Stimulated activated CD8-positive, alpha-beta memory T cell treated with anti-CD3 and anti-CD28 coated beads, Interleukin-2, amount 100 ng/mL, for 1 hour (primary cell): Measurements from ENCODE around the gene CRTC2.
"Not testable (repeated sequence)": the region's sequence is repeated elsewhere in the genome, so short reads cannot be mapped to it uniquely, and the experiment has no call there.

Source experiments
- DNase-seq, 2 donors: peaks; one replicate each; pipeline ENCODE4 v3.0.0-alpha.2; 2020; ENCODE audit warnings: low read depth in 2 of 2

CRTC2 gene, protein sequence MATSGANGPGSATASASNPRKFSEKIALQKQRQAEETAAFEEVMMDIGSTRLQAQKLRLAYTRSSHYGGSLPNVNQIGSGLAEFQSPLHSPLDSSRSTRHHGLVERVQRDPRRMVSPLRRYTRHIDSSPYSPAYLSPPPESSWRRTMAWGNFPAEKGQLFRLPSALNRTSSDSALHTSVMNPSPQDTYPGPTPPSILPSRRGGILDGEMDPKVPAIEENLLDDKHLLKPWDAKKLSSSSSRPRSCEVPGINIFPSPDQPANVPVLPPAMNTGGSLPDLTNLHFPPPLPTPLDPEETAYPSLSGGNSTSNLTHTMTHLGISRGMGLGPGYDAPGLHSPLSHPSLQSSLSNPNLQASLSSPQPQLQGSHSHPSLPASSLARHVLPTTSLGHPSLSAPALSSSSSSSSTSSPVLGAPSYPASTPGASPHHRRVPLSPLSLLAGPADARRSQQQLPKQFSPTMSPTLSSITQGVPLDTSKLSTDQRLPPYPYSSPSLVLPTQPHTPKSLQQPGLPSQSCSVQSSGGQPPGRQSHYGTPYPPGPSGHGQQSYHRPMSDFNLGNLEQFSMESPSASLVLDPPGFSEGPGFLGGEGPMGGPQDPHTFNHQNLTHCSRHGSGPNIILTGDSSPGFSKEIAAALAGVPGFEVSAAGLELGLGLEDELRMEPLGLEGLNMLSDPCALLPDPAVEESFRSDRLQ

DNA sequence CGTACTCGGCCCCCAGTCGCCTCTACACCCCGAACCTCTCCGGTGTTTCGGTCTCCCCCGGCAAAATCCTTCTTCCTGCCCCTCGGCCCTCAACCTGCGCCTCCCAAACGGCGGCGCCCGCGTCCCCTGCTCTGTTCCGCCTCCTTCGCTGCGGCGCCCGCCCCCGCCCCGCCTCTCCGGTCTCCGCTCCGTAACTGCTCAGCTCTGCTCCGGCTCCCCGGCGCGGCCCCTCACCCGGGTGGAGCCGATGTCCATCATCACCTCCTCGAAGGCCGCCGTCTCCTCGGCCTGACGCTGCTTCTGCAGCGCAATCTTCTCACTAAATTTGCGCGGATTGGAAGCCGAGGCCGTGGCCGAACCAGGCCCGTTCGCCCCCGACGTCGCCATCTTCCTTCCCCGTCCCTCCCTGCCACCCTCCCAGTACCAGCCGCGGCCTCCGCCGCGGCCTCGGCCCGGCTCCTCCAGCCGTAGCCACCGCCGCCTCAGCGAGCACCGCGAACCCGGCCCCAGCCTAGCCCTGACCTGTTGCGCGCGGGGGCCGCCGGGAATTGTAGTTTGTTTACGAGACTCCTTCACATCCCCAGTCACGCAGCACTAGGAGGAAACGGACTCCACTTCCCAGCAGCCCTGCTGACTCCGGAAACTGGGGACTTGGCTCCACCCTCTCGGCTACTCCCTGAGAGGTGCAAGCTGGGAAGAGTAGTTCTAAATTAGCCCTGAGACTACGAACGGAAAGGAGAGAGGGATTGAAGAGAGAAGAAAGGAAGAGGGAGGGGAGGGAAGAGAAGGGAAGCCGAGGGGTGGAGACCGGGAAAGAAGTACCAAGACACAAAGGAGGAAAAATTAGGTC, at the start of gene CRTC2:
Gene CRTC2, minus strand, starts transcription at position 502 of the 850 bp plus-strand sequence. Its CDS starts 115 bp downstream, at position 387.
- DNase-seq = peak; percentile 90 to 93

DNA sequence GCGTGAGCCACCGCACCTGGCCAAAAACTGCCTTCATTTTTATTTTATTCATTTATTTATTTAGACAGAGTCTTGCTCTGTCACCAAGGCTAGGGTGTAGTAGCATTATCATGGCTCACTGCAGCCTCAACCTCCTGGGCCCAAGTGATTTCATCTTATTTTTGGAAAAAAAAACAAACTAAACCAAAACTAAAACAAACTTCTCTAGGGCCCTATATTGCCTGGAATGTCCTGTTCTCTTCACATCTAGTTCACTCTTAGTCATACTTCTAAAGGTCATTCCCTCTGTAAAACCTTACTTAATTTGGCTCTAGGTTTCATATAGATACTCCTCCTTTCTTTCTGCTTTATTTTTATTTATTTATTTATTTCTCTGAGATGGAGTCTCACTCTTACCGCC, 47.7 kb upstream of the CRTC2 start:
- DNase-seq = no peak

DNA sequence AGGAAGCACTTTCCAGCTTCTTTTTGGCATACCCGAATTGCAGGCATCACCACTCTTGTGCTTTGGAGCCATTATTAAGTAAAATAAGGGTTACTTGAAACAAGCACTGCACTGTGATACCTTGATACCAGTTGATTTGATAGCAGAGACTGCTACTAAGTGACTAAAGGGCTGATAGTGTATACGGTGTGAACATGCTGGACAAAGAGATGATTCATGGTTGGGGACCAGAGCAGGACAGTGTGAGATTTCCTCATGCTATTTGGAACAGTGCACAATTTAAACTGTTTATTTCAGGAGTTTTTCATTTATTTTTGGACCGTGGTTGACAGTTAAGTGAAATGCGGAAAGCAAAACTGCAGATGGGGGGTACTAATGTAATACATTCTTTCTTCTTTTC, 42.0 kb upstream of the CRTC2 start:
- DNase-seq = no peak

DNA sequence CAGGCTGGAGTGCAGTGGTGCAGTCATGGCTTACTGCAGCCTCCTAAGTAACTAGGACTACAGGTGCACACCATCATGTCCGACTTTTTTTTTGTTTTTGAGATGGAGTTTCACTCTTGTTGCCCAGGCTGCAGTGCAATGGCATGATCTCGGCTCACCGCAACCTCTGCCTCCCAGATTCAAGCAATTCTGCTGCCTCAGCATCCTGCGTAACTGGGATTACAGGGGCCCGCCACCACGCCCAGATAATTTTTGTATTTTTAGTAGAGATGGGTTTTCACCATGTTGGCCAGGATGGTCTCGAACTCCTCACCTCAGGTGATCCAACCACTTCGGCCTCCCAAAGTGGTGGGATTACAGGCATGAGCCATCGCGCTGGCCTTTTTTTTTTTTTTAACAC, 38.5 kb upstream of the CRTC2 start:
- not testable (repeated sequence) for DNase-seq

DNA sequence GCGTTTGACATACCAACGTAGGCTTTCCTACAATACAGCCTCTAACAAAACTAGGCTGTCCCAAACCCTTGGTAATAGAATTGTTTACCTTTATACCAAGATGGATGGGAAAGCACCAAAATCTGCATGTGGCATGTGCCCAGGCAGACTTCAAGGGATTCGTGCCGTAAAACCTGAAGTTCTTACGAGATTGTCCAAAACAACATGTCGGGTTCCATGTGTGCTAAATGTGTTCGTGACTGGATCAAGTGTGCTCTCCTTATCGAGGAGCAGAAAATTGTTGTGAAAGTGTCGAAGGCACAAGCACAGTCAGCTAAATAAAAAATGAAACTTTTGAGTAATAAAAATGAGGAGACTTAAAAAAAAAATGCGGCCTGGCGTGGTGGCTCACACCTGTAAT, 37.2 kb upstream of the CRTC2 start:
- no peak for DNase-seq

DNA sequence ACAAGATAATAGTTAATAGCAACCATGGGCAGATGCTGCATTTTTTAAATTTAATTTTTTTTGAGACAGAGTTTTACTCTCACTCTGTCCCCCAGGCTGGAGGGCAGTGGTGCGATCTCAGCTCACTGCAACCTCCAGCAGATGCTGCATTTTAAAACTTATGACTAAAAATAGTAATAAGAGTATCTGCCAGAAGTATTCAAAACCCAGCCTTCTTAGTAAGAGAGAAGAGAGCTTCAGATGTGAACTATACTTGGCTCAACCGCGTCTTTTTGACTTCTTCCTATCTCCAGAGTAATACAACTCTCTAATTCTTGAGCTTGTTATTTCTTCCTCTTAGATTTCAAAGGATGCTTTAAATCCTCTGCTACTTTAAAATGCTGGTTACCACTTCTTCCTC, 36.8 kb upstream of the CRTC2 start:
- DNase-seq = no peak

DNA sequence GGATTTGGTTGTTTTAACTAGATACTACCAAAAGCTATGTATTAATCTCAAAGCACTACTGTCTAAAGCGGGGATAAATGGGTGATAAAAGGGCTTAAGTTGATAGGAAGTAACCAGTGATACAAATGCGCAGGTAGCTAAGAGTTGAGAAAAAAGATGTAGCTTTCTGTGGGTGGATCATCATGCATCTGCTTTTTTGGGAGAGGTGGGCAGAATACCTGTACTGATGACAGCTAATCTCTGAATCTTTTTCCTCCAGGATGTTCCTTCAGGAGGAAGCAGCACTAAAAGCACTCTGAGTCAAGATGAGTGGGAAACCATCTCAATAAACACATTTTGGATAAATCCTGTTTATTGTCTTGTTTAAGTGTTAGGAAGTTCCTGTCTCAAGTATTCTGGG, 33.4 kb upstream of the CRTC2 start:
- DNase-seq = no peak

DNA sequence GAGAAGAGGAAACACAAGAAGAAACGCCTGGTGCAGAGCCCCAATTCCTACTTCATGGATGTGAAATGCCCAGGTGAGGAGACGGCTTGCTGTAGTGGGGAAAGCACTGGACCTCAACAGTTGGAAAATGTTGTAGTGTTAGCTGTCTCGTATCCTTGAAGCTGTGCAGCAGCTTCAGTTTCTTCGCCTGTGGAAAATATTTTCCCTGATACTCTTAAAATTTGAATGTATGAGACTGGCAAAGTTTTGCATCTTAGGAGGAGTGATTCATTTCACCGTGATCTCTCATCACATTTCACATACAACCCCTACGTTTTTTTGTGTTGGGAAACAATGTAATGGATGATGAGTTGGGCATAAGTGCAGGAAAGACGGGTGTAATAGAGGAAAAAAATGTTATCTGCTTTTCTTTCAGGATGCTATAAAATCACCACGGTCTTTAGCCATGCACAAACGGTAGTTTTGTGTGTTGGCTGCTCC, 32.8 kb upstream of the CRTC2 start:
- DNase-seq = no peak

DNA sequence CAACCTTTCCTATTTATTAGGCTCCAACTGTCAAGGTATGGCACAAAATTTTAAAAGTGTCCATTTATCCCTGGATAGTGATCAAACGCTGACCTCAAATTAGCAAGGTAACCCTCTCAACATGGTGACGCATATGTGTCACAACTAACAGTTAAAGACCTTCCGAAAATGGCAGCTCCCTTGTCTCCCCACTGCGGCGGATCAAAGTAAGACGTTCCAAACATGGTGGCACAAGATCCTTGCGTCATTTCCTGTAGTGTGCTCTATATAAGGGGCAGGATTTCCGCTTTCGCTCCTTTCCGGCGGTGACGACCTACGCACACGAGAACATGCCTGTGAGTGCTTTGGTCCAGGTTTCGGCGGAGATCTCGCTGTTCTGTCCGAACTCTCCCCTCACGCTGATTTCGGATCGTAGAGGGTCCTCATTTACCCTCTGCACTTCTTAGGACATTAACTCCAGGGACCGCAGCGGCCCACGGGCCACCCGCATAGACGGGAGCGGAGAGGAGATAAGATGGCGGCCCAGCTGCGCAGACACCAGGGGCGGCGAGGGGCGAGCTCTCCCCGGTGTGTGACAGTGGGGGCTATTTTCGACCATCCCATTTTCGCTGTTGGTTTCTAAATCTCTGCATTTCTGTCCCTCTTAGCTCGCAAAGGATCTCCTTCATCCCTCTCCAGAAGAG, 32.2 kb upstream of the CRTC2 start, which contains the start of gene RPS27:
Gene RPS27, plus strand, starts transcription at position 295 of the 683 bp plus-strand sequence. Its CDS starts 35 bp downstream, at position 330.
- DNase-seq = peak; percentile 64 to 74

DNA sequence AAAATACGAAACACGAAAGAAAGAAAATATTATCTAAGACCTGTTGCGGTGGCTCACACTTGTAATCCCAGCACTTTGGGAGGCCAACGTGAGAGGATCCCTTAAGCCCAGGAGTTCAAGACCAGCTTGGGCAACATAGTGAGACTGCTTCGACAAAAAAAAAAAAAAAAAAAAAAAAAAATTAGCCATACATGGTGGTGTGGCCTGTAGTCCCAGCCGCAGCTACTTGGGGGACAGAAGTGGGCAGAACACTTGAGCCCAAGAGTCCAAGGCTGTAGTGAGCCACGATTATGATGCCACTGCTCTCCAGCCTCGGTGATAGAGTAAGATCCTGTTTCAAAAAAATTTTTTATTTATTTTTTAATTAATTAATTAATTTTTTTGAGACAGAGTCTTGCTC, 29.2 kb upstream of the CRTC2 start:
- DNase-seq = no peak

DNA sequence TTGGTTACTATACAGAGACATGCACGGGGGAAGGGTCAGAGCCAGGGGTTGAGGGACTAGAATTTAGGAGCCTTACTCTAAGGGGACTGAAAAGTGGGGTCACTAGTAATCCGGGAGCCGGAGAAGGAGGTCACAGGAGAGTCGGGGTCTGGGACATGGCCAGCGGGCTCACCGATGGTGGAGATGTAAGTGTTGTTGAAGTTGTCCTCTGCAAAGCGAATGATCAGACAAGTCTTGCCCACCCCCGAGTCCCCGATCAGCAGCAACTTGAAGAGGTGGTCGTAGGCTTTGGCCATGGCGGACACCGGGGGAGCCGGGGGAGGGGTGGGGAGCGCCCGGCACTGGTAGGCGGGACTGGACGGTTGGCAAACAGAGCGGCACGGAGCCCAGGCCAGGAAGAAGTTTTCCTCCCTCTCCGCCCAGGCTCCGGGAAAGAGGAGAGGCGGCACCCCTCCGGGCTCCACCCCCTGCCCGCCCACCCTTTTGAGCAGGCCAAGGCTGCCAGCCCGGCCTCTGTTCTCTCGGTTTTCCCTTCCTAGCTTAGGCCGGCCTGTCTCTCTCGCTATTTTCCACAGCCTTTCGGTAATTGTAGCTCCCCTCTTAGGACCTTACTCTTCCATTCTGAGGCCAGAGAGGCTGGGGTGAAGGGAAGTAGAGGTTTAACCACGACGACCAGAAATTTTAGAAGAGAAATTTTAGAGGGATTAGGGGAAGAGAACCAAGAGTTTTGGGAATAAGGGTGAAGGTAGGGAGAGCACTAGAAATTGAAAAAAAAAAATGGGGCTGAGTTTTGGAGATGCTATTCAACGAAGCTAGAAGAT, 27.7 kb upstream of the CRTC2 start, which contains the start of gene RAB13:
Gene RAB13, minus strand, starts transcription at position 399 of the 821 bp plus-strand sequence. Its CDS starts 103 bp downstream, at position 296.
- DNase-seq = no peak

DNA sequence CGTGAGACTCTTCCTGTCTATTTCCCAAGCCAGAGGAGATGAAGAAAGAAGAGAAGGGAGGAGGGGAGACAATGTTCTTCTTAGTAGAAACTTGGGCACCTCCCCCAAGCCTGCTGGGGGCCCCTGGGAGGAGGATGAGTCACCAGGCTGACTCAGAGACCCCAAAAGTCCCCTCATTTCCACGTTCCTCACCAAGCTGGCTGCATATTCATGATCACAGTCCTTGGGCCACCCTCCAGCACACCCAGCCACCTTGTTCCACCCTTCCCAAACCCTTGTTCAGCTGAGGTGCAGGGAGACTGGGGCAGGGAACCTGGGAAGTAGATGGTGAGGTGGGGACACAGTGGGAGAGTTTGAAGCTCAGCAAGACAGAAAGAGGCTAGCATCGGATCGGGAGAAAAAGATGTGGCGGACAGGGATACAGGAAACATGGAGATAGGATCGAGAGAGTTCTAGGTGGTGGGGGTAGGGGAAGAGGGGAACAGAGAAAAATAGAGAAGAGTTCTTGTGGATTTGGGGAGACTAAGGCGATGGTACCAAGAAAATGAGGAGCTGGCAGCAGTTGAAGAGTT, 27.0 kb upstream of the CRTC2 start:
- no peak for DNase-seq

DNA sequence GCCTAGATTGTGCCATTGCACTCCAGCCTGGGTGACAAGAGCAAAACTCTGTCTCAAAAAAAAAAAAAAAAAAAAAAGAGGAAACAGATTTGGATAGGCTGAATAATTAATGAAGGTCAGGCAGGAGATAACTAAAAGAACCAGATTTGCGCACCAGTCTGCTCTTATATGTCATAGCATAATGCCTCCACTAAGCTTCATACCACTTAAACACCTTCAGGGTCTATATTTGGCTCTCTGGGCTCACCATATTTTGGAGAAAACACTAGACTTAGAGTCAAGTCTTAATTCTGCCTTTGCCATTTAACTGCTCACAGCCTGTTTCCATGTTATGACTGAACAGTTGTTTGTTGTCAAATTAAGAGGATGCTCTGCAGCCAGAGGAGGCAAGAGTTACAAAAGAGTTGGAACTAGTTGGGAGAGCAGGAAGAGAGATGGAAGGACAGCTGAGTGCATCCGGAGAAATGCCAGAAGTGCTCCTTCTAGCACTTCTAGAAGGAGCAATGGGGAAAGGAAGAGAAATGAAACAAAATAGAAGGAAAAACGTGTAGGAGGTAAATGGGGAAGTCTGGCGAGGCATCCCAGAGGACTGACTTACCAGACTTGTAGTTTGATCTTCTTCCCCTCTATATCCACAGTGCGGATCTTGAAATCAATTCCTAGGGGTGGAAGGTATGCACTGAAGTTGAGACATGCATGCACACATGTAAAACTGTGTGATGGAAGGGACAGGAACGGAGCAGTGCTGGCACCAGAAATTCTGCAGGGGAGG, 25.9 kb upstream of the CRTC2 start:
- no peak for DNase-seq

DNA sequence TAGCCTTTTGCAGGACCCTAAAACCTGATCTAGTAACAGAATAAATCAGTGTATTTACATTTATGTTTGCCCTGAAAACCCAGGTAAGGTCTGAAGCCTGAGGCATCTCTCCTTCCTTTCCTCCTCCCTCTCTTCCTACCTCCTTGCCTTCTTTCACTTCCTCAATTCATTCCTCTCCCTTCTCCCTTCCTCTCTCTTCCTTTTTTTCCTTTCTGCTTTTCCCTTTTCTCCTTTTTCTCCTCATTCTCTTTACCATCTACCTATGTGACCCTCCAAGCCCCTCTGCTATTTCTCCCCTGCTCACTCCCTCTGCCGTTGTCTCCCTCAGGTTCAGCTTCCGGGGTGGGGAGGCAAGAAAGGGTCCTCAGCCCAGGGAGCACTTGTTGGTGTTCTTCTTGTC, 23.3 kb upstream of the CRTC2 start:
- not testable (repeated sequence) for DNase-seq

DNA sequence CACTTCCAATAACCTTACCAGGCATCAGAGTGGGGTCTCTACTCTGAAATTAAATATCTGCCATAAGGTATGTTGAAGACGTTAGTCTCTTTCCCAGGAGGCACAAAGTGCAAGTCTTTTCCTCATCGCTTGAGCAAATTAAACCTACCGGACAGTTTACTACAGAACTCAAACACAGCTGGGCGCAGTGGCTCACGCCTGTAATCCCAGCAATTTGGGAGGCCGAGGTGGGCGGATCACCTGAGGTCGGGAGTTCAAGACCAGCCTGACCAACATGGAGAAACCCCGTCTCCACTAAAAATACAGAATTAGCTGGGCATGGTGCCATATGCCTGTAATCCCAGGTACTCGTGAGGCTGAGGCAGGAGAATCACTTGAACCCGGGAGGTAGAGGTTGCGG, 20.7 kb upstream of the CRTC2 start:
- not testable (repeated sequence) for DNase-seq

DNA sequence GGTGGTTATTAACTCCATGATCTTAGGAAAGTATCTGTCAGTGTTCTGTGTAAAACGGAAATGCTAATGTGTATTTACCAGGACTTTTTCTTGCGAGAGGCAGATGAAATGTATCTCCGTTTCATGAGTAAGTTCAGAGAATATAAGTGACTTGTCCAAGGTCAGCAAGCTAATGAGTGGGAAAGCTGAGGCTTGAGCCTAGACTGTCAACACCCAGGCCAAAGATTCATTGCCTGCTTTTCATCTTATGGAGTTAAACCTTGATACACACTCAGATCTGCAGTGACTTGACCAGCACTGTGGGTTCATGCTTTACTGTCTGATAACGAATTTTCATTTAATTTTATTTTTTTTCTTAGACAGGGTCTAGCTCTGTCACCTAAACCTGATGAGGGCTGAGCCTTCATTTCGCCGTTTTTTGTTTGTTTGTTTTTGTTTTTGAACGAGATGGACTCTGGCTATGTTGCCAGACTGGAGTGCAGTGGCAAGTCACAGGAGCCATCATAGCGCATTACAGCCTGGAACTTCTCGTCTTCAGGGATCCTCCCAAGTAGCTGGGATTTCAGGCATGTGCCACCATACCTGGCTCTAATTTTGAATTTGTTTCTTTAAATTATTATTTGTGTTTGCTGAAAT, 20.0 kb upstream of the CRTC2 start:
- DNase-seq = no peak

DNA sequence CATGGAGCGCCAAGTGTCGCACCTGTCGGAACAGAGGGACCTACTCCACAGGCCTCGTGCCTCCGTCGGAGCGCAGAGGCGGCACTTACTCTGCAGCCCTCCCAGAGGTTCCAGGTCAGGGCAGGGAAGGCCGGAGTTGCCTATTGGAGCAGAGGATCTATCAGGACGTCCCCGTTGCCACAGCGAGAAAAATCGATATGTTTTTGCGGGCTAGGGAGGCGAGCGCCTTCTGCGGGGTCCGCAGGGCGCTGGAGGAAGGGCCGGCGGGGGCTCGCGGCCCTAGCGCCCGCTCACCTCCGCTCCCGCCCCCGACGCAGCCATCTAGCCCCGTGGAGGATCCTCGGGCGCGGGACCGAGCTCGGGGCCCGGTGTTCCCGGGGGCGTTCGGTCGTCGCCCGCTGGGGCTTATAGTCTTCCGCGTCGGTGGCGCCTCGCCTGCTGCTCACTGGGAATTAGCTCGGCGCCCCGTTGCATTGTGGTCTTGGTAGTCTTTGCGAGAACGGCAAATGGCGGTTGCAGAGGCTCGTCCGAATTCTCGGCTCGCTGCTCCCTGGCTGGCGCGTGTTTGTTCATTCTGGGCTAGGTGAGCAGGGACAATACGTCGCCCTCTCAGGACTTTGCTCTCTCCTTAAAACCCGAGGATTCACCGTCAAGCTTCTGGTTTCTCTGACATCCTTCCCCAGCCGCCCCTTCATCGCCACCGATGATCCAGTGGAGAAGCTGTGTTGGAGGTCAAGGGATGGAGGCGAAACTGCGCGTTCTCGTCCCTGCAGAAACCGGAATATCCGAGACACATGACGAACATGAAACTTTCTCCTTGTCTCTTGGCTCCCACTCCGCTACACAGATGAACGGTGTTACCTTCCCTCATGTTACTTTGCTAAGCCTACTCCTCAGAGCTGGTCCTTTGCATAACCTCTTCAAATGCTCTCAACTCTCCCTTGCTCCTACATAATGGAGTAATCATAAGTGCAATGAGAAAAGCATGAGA, 19.1 kb upstream of the CRTC2 start, which contains the start of gene JTB:
Gene JTB, minus strand, starts transcription at position 425 of the 991 bp plus-strand sequence. Its CDS starts 422 bp downstream, at position 3.
- peak; percentile 52 to 69 for DNase-seq
